C4-2B (cell line): Measurements from ENCODE around the gene GRPEL2.

Experiments
- CTCF ChIP-seq: fragments of 450-650 bp; conservative IDR thresholded peaks from 2 replicates; pipeline ENCODE4 v1.5.1; 2017; ENCODE audit warnings: mild to moderate bottlenecking
- ZFX ChIP-seq: fragments of 450-650 bp; IDR thresholded peaks from 2 replicates; pipeline ENCODE4 v1.6.1; 2017

GRCh38 chr5:149328177-149328576, 17.1 kb upstream of the GRPEL2 start:
- TF ChIP-seq CTCF: no peak
- no peak for TF ChIP-seq ZFX
